Activated naive CD4-positive, alpha-beta T cell (primary cell): ENCODE measurements around the gene ADIPOR1.
"Not testable (repeated sequence)": the region's sequence is repeated elsewhere in the genome, so short reads cannot be mapped to it uniquely, and the experiment has no call there.

Experiments used
- DNase-seq, 4 experiments: peaks; one replicate each; lab custom pipeline; 2025; lab: John Stamatoyannopoulos, UW

The ADIPOR1 gene, protein sequence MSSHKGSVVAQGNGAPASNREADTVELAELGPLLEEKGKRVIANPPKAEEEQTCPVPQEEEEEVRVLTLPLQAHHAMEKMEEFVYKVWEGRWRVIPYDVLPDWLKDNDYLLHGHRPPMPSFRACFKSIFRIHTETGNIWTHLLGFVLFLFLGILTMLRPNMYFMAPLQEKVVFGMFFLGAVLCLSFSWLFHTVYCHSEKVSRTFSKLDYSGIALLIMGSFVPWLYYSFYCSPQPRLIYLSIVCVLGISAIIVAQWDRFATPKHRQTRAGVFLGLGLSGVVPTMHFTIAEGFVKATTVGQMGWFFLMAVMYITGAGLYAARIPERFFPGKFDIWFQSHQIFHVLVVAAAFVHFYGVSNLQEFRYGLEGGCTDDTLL

DNA sequence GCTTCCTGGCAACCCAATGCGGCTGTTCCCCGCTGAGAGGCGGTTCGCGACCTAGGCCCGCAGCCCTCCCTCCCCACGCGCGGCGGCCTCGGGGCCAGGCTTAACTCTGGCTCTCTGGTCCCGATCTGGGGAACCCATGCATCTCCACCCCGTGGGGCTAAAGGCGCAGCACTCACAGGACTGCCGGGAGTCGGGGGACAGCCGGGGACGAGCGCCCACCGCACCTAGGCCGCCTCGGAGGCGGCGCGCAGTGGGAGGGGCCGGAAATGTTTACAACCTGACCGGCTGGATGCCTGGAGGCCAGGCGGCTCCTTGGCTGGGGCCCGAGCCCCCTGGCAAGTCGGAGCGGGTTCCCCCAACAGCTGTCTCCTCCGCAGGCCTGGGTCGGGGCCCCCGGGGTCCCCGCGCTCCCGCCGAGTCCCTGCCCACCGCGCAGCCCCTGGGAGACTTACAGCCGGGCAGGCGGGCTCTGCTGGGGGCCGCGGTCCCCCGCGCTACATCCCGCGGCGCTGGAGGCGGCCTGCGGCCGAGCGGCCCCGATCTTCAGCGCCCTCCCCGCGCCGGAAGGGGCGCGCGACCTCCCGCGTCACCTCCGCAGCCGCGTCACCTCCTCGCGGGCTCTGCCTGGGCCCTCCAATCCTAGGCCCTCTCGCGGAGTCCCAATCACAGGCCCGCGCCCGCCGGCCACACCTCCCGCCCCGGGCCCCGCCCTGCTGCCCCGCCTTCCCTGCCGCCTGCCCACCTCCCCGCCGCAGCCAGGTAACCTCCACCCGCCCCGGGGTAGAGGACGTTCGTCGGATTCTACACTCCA is at the start of gene ADIPOR1:
TSS of gene ADIPOR1 (minus strand) at position 580 of the 811 bp plus-strand sequence. CDS start 7,242 bp downstream, outside the sequence.
- peak; percentile 76 to 95 (median 86) for DNase-seq

DNA sequence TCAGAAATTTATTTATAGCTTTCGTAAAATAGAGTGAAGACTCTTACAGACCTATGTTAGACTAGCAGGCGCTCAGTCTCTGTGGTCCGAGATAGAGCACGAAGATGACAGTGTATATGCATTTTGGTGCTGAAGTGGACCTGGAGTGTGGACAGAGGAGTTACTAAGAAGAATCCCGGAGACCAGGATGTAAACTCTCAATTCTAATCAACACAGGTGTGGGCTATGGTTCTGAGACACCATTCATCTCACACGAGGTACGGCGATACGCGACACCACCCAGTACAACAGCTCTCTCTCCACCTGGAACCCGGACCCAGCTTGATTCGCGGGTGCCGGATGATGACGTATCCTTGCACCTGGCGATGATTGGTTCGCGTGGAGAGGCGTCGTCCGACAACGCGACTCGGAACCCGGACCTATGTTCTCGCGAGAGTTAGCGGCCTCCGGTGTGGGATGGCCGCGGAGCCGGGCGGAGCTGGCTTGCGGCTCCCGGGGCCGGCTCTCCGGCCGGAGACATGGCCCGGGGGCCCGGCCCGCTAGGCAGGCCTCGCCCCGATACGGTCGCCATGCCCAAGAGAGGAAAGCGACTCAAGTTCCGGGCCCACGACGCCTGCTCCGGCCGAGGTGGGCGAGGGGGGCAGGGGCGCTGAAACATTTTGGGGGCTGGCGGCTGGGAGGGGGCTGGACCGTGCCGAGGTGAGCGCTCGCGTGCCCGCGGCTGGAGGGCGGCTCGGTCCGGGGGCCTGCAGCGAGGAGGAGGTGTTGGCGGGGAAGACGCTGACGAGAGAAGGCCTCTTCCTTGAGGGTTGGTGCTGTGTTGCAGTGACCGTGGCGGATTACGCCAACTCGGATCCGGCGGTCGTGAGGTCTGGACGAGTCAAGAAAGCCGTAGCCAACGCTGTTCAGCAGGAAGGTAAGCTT is 49.1 kb upstream of the ADIPOR1 start, which contains the start of gene TMEM183A:
TSS of gene TMEM183A (plus strand) at position 427 of the 924 bp plus-strand sequence. CDS start at position 519, 92 bp downstream.
- DNase-seq, result peak; percentile 74 to 87 (median 83)

DNA sequence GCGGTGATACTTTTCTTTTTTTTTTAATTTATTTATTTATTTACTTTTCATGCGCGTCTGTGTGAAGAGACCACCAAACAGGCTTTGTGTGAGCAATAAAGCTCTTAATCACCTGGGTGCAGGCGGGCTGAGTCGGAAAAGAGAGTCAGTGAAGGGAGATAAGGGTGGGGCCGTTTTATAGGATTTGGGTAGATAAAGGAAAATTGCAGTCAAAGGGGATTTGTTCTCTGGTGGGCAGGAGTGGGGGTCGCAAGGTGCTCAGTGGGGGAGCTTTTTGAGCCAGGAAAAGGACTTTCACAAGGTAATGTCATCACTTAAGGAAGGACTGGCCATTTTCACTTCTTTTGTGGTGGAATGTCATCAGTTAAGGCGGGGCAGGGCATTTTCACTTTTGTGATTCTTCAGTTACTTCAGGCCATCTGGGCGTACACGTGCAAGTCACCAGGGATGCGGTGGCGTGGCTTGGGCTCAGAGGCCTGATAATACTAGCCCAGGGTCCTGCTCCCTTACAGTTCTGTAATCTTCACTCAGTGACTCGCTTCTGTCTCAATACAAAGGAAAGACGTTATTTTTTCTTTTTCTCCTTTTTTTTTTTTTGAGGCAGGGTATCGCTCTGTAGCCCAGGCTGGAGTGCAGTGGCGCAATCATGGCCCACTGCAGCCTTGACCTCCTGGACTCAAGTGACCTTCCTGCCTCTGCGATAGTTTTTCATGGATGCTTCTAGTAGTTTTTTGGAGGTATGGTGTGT is 47.5 kb upstream of the ADIPOR1 start:
- not testable (repeated sequence) for DNase-seq

DNA sequence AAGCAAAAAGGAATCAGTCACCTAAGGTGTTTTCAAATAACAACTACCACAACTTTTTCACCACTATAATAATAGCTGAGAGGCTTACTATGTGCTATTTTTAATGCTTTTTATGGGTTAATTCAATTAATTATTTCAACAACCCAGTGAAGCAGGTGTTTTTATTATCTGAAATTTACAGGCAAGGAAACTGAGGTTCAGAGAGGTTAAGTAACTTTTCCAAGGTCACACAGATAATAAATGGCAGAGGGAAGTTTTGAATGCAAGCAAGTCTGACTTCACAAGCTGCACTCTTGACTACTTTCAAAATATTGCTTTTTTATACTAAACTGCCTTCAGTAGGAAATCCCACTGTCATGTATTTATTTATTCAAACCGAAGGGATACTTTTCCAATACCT is 44.8 kb upstream of the ADIPOR1 start:
- no peak for DNase-seq

DNA sequence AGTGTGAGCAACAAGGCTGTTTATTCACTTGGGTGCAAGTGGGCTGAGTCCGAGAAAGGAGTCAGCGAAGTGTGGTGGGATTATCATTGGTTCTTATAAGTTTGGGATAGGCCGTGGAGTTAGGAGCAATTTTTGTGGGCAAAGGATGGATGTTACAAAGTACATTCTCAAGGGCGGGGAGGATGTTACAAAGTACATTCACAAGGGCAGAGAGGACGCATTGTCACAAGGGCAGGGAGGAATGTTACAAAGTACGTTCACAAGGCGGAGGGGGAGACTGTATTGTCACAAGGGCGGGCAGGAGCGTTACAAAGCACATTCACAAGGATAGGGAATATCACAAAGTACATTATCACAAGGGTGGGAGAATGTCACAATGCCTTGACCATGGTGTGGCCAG is 43.9 kb upstream of the ADIPOR1 start:
- no peak for DNase-seq

DNA sequence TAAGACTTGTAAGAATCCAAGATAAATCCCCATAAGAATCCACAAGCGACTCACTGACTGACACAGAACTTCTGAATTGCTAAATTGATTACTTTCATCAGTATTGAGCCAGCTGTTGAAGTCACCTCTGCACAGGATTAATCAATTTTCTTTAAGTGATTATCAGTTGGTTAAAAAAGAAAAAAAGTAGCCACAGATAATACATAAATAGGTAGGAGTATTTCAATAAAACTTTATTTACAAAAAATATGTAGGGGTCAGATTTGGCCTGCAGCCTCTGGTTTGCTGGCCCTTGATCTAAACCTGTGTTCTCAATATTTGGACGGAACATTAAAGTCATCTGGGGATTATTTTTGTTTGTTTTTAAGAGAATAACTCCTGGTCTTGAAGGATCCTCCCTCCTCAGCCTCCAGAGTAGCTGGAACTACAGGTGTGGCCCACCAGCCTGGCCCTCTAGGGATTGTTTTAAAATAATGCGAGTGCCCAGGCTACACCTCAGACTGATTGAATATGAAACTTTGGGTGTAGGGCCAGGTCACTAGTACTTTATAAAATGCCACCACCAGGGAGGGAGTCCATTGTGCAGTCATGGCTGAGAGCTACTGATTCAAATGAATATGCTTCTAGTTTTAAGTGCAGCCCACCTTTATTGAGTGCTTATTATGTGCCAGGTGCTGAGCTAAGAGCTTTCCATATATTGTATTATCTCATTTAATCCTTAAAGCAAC is 42.3 kb upstream of the ADIPOR1 start:
- DNase-seq, result no peak

DNA sequence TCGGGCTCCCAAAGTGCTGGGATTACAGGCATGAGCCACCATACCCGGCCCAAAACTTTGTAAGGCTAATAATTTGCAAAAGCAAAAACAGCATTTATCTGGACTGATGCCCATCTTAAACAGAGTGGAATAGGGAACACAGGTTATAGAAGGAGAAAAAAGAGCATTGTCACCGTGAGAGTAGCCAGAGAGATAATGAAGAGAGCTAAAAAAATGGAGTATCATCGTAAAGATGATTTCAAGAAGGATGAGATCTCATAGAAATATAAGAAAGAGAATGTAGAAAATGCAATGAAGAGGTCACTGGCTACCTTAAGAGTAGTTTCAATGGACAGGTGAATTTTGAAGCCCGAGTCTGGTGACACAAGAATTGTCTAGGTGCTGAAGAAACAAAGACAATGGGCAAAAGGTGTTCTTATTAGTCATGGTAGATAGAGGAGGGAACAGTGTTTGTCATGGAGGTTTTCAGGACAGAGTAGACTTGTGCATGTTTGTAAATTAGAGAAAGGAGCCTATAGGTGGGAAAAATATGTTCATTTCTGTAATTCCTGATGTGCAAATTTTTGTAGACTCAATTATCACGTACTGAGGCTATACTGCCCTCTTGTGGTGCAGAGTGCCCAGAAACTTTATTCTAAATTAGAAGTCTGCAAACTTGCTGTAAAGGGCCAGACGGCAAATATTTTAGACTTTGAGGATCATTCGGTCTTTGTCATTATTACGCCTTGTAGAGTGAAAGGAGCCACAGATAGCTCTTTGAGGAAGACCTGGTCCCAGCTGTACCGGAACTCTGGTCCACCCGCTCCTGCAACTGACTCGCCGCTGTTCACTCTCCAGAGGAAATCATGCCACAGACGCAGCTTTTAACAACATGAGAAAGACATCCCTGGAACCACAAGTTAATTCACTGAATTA is 41.0 kb upstream of the ADIPOR1 start:
- peak in 3 of 4 experiments; percentile 4 to 37 (median 37) for DNase-seq

DNA sequence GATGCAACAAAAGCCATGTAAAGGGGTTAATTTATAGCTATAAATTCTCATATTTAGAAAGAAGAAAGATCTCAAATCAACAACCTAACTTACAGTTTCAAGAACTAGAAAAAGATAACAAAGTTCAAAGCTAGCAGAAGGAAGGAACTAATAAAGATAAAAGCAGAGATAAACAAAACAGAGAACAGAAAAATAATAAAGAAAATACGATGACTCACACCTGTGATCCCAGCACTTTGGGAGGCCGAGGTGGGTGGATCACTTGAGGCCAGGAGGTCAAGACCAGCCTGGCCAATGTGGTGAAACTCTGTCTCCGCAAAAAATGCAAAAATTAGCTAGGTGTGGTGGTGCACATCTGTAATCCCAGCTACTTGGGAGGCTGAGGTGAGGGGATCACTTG is 36.6 kb upstream of the ADIPOR1 start:
- DNase-seq, result no peak

DNA sequence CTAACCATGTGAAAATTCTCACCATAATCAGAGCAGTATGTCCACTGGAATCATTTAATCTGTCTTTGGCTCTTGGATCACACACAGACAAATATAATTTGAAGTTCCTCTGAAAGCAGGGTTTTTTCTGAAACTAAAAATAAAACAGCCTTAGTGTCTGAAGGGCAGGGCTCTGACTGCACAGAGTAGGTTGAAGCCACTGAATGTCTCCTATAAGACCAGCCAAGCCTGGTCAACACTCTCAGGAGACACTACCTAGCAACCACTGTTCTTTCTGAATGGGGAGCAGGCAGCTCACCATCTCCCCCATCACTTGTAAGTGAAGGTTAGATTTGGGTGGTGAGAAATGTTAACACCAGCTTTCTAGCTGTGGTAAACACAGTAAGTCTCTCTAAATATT is 33.0 kb upstream of the ADIPOR1 start:
- DNase-seq, result no peak

DNA sequence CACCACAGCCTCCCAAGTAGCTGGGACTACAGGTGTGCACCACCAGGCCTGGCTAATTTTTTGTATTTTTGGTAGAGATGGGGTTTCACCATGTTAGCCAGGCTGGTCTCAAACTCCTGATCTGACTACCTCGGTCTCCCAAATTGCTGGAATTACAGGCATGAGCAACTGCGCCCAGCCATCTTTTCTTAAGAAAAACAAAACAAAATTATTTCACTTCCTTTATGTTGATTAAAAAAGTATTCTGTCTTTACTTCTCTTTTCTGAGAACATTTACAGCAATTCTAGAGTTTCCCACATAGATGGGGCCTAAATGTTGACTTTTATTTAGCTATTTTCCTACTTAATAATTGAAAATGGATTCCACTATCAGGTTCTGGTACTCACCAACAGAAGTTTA is 31.8 kb upstream of the ADIPOR1 start:
- no peak for DNase-seq

DNA sequence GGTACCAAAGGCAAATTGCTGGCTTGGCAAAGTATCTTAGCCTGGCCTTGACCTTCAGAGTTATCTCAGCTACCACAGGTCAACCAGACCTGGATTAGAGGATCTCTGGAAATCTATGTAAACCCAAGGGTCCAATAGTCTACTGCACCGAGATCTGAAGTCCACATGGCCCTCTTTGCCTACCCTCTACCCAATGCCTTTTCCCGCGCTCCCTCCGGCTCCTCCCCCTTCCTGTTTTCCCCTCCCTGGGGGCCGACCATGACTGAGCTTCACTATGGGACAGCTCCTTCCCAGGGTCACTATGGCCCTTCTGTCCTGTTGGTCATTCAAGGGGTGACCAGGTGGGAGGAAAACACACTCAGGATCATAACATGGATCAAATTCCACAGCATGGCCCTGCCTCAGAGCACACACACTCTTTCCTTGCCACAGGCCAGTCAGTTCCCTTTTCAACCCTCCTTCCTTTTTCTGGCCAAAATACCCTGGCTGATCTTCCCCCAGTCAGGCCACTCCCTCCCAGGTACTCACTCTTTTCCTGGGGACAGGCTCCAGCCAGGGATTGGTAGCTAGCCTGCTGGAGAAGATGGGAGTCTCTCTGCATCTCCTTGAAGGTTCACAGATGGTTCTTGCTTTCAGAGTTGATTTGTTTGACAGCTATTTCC is 29.9 kb upstream of the ADIPOR1 start:
- DNase-seq, result no peak

DNA sequence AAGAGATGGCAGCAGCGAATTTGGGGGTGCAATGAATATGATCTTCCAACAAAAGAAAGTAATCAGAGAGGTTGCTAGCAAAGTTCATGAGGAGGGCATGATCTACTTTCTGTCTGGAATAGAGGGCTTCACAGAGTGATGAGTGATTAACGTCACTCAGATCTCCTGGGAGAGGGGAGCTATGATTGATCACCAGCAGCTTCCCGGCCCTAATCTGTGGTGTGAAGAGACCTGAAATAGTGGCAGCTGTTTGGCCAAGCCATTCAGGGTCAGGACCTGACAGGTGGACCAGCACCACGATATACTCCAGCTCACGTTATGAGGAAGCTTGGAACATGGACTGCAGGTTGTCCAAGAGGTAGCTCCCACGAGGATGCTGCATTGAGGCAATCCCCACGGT is 29.1 kb upstream of the ADIPOR1 start:
- DNase-seq, result no peak

DNA sequence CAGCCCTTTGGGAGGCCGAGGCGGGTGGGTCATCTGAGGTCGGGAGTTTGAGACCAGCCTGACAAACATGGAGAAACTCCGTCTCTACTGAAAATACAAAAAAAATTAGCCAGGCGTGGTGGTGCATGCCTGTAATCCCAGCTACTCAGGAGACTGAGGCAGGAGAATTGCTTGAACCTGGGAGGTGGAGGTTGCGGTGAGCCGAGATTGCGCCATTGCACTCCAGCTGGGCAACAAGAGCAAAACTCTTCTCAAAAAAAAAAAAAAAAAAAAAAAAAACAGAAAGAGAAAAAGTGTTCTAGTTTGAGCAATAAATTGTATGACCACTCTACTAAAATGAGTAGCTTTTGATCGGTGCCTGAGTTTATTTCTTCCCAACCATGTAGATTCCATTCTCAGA is 28.0 kb upstream of the ADIPOR1 start:
- not testable (repeated sequence) for DNase-seq

DNA sequence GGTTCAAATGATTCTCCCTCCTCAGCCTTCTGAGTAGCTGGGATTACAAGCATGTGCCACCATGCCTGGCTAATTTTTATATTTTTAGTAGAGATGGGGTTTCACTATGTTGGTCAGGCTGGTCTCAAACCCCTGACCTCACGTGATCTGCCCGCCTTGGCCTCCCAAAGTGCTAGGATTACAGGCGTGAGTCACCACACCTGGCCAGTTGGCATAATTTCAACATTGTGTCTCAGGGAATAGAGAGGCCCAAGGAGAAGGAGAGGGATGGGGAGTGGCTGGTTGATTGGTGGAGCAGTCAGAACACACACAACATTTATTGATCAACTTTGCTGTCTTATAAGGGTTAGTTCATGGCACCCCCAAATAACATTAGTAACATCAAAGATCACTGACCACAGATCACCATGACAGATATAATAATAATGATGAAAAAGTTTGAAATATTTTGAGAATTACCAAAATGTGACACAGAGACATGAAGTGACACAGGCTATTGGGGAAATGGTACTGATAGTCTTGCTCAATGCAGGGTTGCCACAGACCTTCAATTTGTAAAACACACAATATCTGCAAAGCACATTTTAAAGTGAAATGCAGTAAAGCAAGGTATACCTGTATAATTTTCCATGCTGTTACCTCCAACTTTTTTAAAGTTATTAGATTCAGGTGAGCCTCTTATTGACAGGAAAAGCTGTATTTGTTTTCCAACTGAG is 24.8 kb upstream of the ADIPOR1 start:
- no peak for DNase-seq

DNA sequence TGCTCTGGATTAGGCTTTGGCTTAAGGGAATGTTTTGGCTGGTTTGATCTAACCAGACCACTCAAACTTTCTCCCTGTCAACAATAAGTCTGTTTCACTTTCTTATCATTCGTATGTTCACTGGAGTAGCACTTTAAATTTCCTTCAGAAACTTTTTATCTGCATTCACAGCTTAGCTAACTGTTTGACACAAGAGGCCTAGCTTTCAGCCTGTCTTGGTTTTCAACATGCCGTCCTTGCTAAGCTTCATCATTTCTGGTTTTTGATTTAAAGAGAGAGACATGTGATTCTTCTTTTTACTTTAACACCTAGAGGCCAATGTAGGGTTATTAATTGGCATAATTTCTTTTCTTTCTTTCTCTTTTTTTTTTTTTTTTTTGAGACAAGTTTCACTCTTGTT is 23.8 kb upstream of the ADIPOR1 start:
- DNase-seq, result no peak

DNA sequence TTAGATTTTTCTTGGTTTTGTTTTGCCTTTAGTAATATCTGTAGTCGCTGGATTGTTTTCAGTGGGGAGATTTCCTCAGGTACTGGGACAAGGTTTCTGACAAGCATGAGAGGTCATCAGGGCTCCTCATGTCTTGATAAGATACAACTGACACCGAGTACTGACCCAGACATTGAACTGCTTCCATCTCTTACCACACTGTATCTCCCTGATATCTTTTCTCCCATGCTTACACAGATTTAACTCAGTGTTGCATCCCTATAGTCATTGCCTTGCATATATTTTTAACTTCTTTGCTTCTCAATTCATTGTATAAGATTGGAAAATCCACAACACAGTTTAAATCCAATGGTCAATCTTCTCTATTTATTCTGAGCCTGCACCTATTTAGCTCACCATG is 21.3 kb upstream of the ADIPOR1 start:
- no peak for DNase-seq

DNA sequence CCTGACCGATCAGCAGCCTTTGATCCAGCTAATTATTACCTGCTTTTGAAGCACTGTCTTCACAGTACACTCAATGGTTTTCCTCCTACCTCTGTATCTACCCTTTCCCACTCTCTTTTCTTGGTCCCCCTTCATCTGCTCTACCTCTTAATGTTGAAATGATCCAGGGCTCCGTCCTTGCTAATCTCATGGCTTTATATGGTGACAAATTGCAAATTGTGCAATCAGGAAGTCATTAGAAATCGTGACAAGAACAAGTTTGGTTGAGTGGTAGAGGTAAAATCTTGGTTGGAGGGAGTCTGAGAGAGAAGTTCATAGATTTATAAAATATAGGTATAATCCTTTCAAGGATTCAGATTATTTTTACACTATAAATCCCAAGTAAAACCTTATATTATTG is 18.5 kb upstream of the ADIPOR1 start:
- DNase-seq, result no peak

DNA sequence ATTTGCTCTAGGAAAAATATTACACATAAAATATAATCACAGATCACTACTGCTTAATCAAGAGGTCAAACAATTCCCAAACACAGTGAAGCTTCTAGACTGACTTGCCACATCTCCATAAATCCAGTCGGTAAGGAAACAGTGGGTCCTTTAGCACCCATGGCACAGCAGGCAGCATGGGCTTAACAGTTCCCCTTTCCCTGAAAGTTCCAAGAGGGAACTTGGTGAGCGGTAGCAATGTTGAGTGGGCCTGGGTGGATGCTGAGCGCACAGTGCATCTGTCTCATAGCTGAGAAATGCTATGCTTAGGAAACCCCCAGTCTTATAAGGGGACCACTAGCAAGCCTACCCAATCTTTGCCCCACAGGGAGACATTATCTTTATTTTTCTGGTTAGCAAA is 16.7 kb upstream of the ADIPOR1 start:
- DNase-seq, result no peak
